HG02571 (cell line): ENCODE measurements around the gene EREG.
A peak's percentile ranks its signal among the peaks of the same experiment; 100 is the strongest.
"Not testable (repeated sequence)": the region's sequence is repeated elsewhere in the genome, so short reads cannot be mapped to it uniquely, and the experiment has no call there.

ENCODE experiments used
- ATAC-seq: cut with Tn5 transposase; IDR thresholded peaks from one replicate; pipeline ENCODE4 v1.9.1; 2021; ENCODE audit warnings: mild to moderate bottlenecking, moderate library complexity; ENCODE audit not compliant: unreplicated experiment

EREG gene

GRCh38 chr4:74386159-74386558 lies 21.2 kb downstream of the EREG start:
- no peak for ATAC-seq

- ATAC-seq, result no peak
These were observed 22.8 kb downstream of the EREG start for GRCh38 chr4:74387790-74388189.

GRCh38 chr4:74389494-74389893 lies 24.5 kb downstream of the EREG start:
- ATAC-seq, result no peak

GRCh38 chr4:74390677-74391076 lies 25.7 kb downstream of the EREG start:
- no peak for ATAC-seq

- ATAC-seq, result no peak
These were observed 26.4 kb downstream of the EREG start for GRCh38 chr4:74391346-74391745.

- ATAC-seq, result no peak
These were observed 27.0 kb downstream of the EREG start for GRCh38 chr4:74391890-74392475.

GRCh38 chr4:74394476-74395136 lies 29.7 kb downstream of the EREG start:
- ATAC-seq, result no peak

GRCh38 chr4:74395633-74396032 lies 30.7 kb downstream of the EREG start:
- ATAC-seq, result no peak

GRCh38 chr4:74397748-74398426 lies 32.9 kb downstream of the EREG start:
- ATAC-seq, result no peak

GRCh38 chr4:74398894-74399589 lies 34.1 kb downstream of the EREG start:
- not testable (repeated sequence) for ATAC-seq

GRCh38 chr4:74400395-74400794 lies 35.5 kb downstream of the EREG start:
- no peak for ATAC-seq

GRCh38 chr4:74402692-74403456 lies 37.9 kb downstream of the EREG start:
- peak; percentile 93 for ATAC-seq

- ATAC-seq, result no peak
These were observed 42.9 kb downstream of the EREG start for GRCh38 chr4:74407891-74408290.

GRCh38 chr4:74408639-74409038 lies 43.7 kb downstream of the EREG start:
- ATAC-seq, result no peak

GRCh38 chr4:74410272-74410671 lies 45.3 kb downstream of the EREG start:
- no peak for ATAC-seq

GRCh38 chr4:74412225-74412624 lies 47.3 kb downstream of the EREG start:
- no peak for ATAC-seq

- ATAC-seq, result no peak
These were observed 48.3 kb downstream of the EREG start for GRCh38 chr4:74413265-74413664.

GRCh38 chr4:74414149-74414809 lies 49.3 kb downstream of the EREG start:
- ATAC-seq, result no peak

GRCh38 chr4:74415602-74416300 lies 50.8 kb downstream of the EREG start:
- no peak for ATAC-seq
